Progenitor cell of endocrine pancreas (in vitro differentiated cells): ENCODE results near the gene PGLYRP1. TPM values are rescaled to one million over a fixed set of nuclear protein-coding genes. Genes with fewer than 3 reads are reported as not detected.

Experiments used
- DNase-seq: peaks from one replicate; pipeline ENCODE4 v3.0.0; 2021; ENCODE audit warnings: low spot score; ENCODE audit not compliant: unreplicated experiment
- H3K27ac Mint-ChIP-seq: 2 replicates; pipeline ENCODE4 v1.8.0; 2021; ENCODE audit warnings: mild to moderate bottlenecking, moderate library complexity, mixed read lengths
- H3K27me3 Mint-ChIP-seq: 2 replicates; pipeline ENCODE4 v1.8.0; 2021; ENCODE audit warnings: mixed read lengths
- H3K36me3 Mint-ChIP-seq: 2 replicates; pipeline ENCODE4 v1.8.0; 2022; ENCODE audit warnings: mixed read lengths; ENCODE audit not compliant: insufficient read depth
- H3K4me1 Mint-ChIP-seq: 2 replicates; pipeline ENCODE4 v1.8.0; 2021; ENCODE audit warnings: low read depth, mixed read lengths
- H3K4me3 Mint-ChIP-seq: 2 replicates; pipeline ENCODE4 v1.8.0; 2021; ENCODE audit warnings: low read depth, mild to moderate bottlenecking, moderate library complexity, mixed read lengths
- H3K9me3 Mint-ChIP-seq: 2 replicates; pipeline ENCODE4 v1.8.0; 2021; ENCODE audit warnings: low read depth, mixed read lengths
- total RNA-seq: library from RNA; stranded (reverse); gene quantifications from 2 replicates; pipeline ENCODE4 v1.2.1, GENCODE V29; 2021
- TF ChIP-seq, protein P1 (sequence below): fragments of 200-600 bp; sonication (generic); IDR thresholded peaks from one replicate; pipeline ENCODE4 v1.5.0; 2021; ENCODE audit warnings: antibody characterized with exemption, mild to moderate bottlenecking; ENCODE audit not compliant: unreplicated experiment

The PGLYRP1 gene
- total RNA-seq, 1 donor from 2014 or later = not detected

- peaks cover 26% of the 10 kb centered on the region for H3K27me3 Mint-ChIP-seq
- H3K4me3 Mint-ChIP-seq = peak overlapping the region; percentile 72
- H3K27ac Mint-ChIP-seq = no peak overlapping the region
- no peak for DNase-seq
- peaks cover 4% of the 10 kb centered on the region for H3K36me3 Mint-ChIP-seq
- no peaks in the 10 kb centered on the region for H3K9me3 Mint-ChIP-seq
- TF ChIP-seq, protein P1, sequence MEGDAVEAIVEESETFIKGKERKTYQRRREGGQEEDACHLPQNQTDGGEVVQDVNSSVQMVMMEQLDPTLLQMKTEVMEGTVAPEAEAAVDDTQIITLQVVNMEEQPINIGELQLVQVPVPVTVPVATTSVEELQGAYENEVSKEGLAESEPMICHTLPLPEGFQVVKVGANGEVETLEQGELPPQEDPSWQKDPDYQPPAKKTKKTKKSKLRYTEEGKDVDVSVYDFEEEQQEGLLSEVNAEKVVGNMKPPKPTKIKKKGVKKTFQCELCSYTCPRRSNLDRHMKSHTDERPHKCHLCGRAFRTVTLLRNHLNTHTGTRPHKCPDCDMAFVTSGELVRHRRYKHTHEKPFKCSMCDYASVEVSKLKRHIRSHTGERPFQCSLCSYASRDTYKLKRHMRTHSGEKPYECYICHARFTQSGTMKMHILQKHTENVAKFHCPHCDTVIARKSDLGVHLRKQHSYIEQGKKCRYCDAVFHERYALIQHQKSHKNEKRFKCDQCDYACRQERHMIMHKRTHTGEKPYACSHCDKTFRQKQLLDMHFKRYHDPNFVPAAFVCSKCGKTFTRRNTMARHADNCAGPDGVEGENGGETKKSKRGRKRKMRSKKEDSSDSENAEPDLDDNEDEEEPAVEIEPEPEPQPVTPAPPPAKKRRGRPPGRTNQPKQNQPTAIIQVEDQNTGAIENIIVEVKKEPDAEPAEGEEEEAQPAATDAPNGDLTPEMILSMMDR = no peak
- H3K4me1 Mint-ChIP-seq = peaks cover 16% of the 10 kb centered on the region
Observed at GRCh38 chr19:46000491-46001246, 22.2 kb downstream of the PGLYRP1 start.

DNA sequence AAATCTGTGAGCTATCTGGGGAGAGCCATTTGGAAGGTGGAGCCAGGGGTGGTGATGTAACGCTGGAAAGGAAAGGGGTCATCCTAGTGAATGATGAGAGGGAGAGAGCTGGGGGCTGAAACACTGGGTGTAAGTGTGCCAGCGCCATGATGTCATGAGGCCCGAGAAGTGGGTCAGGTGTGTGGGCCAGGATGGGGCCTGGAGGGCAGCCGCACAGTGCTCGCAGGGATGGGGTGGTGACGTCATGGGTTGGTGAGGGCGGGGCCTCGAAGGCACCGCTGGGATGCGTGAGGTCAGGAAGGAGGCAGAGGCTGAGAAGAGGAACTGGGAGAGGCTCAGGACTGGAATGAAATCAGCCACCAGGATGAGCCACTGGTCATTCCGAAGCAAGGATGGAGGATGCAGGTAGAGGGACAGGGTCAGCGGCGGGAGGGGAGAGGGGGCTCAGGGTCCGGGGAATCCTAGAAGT is 23.2 kb downstream of the PGLYRP1 start:
- no peak for DNase-seq
- Mint-ChIP-seq H3K27ac (peak overlapping the region; percentile 88), H3K27me3 (peaks cover 26% of the 10 kb centered on the region), H3K9me3 (no peaks in the 10 kb centered on the region), H3K4me1 (peaks cover 16% of the 10 kb centered on the region), H3K4me3 (peak overlapping the region; percentile 33), H3K36me3 (peaks cover 4% of the 10 kb centered on the region)
- TF ChIP-seq, protein P1 = no peak

DNA sequence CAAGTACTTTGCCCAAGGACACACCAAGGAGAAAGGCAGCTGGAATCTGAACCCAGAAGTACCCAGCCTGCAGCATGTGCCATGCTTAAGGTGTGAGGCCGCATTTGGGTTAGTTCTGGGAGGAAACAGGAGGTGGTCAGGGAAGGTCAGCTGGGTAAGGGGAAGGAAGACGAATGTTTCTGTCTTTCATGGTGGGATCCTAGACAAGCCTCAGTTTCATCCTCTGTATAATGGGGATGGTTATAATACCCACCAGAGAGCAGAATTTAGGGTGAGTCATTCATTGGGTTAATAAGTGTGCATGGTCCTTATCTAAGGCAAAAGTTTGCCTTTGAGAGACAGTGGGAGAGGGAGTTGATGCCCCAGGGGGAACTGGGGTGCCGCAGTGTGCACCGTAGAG is 24.0 kb downstream of the PGLYRP1 start:
- Mint-ChIP-seq H3K4me3 (no peak overlapping the region), H3K36me3 (peaks cover 4% of the 10 kb centered on the region), H3K27ac (no peak overlapping the region), H3K27me3 (peaks cover 26% of the 10 kb centered on the region), H3K4me1 (peaks cover 16% of the 10 kb centered on the region), H3K9me3 (no peaks in the 10 kb centered on the region)
- TF ChIP-seq, protein P1 = no peak
- DNase-seq = no peak

DNA sequence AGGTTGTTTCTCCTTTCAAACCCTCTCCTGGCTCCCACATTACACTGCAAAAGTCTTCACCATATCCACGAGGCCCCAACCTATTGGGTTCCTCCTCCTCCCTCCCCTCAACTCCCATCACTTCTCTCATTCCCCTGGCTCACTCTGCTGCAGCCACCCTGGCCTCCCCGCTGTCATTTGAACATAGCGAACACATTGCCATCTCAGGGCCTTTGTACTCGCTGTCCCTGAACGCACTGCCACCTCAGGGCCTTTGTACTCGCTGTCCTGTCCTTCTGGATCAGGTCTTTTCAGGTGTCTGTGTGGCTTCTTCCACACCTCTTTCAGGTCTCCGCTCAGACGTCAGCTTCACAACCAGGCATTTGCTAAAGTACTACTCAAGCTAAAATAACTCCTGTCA is 25.9 kb downstream of the PGLYRP1 start:
- no peaks in the 10 kb centered on the region for H3K9me3 Mint-ChIP-seq
- H3K27ac Mint-ChIP-seq = no peak overlapping the region

DNA sequence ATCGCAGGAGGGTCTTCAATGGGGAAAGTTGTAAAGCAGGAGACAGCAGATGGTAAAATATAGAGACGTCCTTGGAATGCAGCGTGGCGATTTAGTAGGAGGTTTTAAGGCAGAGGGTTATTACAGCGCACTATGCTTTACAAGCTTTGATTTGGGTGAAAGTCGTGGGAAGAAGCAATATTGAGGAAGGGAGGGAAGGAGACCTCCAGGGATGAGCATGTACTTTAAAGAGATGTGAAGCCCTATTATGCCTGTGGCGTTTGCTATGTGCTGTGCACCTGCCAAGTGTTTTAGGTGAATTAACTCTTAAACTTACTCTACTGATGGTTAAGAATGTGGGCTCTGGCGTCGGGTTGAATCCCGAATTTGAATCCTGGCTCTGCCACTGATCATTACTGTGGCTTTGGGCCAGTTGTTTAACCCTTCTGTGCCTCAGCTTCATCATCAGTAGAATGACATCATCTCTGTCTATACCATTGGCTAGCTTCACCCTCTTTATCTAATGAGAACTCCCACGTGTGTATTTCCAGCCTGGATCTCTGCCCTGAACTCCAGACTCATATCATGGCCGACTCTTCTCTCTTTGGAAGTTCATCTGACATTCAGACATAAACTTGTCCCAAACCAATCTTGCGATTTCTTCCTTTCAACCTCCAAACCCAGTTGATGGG is 27.0 kb downstream of the PGLYRP1 start:
- no peak for DNase-seq
- Mint-ChIP-seq H3K36me3 (peaks cover 1% of the 10 kb centered on the region), H3K4me1 (peaks cover 16% of the 10 kb centered on the region), H3K27ac (no peak overlapping the region), H3K4me3 (no peak overlapping the region), H3K27me3 (peaks cover 23% of the 10 kb centered on the region), H3K9me3 (no peaks in the 10 kb centered on the region)
- TF ChIP-seq, protein P1 = no peak

More for the DNA sequence above, 25.9 kb downstream of the PGLYRP1 start:
- Mint-ChIP-seq H3K27me3 (peaks cover 26% of the 10 kb centered on the region), H3K4me3 (no peak overlapping the region), H3K4me1 (peaks cover 16% of the 10 kb centered on the region), H3K36me3 (peaks cover 2% of the 10 kb centered on the region)
- TF ChIP-seq, protein P1 = no peak
- no peak for DNase-seq
